DMS 273 (cell line): ENCODE data around the gene ZYG11B.
"Not testable (repeated sequence)": the region's sequence is repeated elsewhere in the genome, so short reads cannot be mapped to it uniquely, and the experiment has no call there.

Source experiments
- DNase-seq: peaks from one replicate; lab custom pipeline; 2025; ENCODE audit not compliant: unreplicated experiment; lab: John Stamatoyannopoulos, UW

ZYG11B gene

GRCh38 chr1:52726265-52727113 is at the start of gene ZYG11B:
ZYG11B (plus strand) TSS chr1:52726453; CDS start chr1:52726654, 201 bp downstream.
- DNase-seq = peak; percentile 95

DNA sequence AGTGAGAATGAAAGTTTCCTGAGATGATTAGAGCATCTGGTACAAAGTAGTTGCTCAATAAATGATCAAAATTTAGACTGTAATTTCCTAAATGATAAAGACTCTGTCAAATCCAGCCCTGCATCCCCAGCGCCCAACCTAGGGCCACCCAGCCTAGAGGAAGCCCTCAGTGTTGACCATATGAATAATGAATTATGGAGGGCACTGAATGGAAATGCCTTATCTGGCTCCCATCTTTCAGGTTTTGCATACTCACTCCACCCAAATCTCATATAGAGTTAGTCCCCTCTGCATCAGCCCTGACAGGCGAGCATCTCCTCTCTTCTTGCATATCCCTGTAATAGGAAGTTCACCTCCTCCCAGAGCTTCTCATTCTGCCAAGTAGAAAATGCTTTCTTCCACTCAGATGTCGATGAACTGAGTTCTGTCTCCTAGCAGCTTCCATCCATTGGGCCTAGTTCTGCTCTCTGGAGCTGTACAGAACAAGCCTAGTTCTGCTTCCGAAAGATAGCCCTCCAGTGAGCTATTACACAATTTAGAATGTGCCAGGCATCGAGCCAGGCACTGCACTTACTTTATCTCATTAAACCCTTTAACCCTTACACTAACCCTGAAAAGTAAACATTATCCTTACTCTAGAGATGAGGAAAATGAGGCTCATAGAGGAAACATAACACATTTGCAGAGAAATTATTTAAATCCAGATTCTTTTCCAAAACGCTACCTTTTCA is 49.0 kb upstream of the ZYG11B start:
- no peak for DNase-seq

GRCh38 chr1:52679048-52679447 is 47.2 kb upstream of the ZYG11B start:
- no peak for DNase-seq

DNA sequence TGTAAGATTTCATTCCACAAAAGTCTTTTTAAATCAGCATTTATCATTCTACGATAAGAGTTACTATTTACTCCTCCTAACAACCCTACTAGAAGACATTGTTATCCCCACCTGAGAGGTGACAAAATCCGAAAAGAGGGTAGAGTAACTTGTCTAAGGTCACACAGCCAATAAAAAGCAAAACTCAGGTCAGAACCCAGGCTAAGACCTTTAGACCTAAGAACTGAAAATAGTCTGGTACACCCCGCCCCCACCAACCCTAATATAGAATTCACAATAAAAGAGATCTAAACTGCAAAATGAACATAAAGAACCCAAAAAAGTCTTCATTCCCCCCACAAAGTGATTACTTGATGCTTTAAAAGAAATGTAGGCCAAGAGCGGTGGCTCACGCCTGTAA is 46.8 kb upstream of the ZYG11B start:
- DNase-seq = no peak

DNA sequence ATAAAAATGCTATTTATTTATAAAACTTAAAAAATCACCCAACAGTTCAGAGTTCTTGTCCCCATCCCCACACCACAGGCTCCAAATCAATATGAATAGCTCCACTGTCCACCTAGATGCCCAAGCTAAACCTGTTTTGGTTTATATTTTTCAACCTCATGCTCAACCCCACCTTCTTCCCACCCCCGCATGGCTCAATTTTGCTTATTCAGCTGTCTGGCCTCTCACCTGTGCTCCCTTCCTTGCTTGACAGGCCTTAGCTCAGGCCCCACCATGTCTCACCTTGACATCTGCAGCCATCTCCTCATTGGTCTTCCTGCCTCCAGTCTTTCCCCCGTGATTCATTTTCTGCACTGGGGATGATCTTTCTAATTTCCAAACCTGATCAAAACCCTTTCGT is 45.9 kb upstream of the ZYG11B start:
- DNase-seq = no peak

GRCh38 chr1:52681136-52681535 is 45.1 kb upstream of the ZYG11B start:
- DNase-seq = no peak

DNA sequence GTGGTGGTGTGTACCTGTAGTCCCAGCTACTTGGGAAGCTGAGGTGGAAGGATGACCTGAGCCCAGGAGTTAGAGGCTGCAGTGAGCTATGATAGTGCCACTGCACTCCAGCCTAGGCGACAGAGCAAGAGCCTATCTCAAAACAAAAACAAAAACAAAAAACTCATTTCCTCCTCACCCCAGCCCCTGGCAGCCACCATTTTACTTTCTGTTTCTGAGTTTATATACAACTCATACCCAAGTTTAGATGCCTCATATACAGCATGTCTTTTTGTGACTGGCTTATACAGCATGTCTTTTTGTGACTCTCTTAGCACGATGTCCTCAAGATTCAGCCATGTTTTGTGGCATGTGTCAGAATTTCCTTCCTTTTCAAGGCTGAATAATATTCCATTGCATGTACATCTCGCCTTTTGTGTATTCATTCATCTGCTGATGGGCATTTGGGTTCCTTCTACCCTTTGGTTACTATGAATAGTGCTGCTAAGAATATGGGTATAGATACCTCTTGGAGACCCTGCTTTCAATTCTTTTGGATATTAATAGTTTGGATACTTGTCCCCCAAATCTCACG is 42.8 kb upstream of the ZYG11B start:
- DNase-seq = no peak

DNA sequence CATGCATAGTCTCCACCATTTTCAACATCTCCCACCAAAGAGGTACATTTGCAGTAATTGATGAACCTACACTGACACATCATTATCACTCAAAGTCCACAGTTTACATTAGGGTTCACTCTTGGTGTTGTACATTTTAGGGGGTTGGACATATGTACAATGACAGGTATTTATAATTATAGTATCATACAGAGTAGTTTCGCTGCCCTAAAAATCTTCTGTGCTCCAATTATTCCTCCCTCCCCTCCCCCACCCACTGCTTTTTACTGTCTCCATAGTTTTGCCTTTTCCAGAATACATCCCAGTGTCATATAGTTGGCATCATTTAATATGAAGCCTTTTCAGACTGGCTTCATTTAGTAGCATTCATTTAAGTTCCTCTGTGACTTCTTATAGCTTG is 41.7 kb upstream of the ZYG11B start:
- no peak for DNase-seq

GRCh38 chr1:52686261-52686751 is 39.9 kb upstream of the ZYG11B start:
- peak; percentile 74 for DNase-seq

GRCh38 chr1:52686830-52687229 is 39.4 kb upstream of the ZYG11B start:
- no peak for DNase-seq

- DNase-seq = no peak
These were observed 34.4 kb upstream of the ZYG11B start for GRCh38 chr1:52691821-52692220.

GRCh38 chr1:52692697-52693096 is 33.6 kb upstream of the ZYG11B start:
- no peak for DNase-seq

DNA sequence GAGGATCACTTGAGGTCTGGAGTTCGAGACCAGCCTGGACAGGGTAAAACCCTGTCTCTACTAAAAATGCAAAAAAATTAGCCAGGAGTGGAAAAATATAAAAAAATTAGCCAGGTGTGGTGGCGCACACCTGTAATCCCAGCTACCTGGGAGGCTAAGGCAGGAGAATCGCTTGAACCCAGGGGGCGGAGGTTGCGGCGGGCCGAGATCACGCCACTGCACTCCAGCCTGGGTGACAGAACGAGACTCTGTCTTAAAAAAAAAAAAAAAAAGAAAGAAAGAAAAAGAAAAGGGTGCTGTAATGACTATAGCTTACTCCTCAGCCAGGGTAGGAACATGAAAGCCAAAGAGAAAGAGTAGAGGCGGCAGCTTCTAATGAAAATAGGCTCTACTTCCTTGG is 32.9 kb upstream of the ZYG11B start:
- not testable (repeated sequence) for DNase-seq

- DNase-seq = no peak
These were observed 32.4 kb upstream of the ZYG11B start for GRCh38 chr1:52693843-52694242.

DNA sequence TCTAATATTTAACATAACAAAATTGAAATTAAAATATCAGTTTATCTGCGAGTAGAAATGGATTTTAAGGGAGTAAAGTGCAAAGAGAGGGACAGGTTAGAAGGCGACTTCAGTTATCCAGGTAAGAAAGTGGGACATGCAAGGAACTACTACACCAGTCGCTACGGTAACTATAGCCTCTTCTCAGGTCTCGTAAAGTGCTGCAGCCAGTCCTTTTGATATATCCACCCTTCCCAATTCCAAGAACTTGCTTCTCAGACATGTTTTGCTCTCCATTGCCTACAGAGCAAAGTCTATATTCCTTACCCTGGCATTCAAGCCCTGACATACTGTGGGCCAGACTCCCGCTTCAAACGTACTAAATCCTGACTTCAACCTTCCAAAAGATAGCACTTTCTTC is 30.6 kb upstream of the ZYG11B start:
- no peak for DNase-seq

DNA sequence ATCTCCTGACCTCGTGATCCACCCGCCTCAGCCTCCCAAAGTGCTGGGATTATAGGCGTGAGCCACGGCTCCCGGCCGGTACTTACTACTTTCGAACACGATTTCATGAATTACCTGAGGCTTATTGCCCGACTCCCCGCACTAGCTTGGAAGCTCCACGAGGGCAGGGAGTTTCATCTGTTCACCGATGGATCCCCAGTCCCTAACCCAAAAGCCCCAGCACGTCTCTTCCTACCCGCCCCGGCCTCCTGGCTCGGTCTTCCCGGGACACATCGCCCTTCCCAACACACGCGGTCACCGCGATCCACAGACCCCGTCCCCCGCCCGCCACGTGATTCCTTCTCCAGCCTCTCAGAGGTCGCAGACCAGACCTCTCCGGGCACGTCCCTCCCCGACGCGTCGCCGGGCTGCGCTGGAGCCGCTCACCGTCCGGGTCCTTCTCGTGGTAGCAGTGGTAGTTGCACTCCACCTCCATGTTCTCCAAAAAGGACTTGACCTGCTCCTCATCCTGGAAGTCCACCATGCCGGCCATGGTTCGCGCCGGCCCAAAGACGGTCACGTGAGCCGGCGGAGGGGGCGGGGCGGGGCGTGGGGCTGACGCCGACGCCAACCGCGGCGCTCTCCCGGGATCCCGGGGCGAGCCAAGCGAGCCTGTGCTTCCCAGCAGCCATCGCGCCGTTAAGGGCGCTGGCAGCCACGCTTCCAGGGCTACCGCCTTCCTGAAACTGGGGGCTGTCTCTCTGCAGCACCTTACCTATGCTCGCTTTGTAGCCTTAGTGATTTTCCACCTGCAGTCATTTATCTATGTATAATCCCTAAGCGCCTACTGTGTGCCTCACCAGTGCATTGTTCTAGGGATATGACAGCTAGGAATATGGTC is 28.2 kb upstream of the ZYG11B start, which contains the start of gene COA7:
COA7 (minus strand) TSS at position 553 of the 880 bp plus-strand sequence; CDS start at position 532, 21 bp downstream.
- peak; percentile 93 for DNase-seq

- no peak for DNase-seq
These were observed 23.1 kb upstream of the ZYG11B start for GRCh38 chr1:52702886-52703787.

DNA sequence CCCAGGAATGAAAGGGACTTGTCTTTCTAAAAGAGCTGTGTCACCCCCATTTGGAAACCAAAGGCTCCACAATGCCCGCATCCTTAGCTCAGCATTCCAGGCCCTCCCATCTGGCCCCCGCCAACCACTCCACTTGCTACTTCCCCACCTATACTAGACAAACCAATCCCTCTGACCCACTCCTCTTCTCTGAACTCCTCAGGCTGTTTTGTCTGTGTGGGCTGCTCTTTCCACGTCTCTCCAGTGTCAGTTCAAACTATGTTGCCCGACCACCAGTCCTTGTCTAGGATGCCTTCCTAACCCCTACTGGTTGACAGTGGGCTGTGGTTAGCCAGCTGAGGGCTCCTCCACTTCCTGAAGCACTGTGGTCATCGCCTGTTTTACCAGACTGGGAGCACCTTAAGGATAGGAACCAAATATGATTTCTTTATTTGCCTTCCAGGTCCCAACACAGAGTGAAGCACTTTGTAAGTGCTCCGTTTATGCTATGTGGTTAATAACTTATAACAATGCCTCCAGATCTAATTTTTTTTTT is 20.1 kb upstream of the ZYG11B start:
- DNase-seq = no peak
